ENCODE data around the gene LMO7. TPM values are rescaled to one million over a fixed set of nuclear protein-coding genes. Genes with fewer than 3 reads are reported as not detected.

The LMO7 gene
- total and polyA plus RNA-seq, 11 donors = 195 to 573 (median 425) TPM

GRCh38 chr13:75855847-75856246 is 219.7 kb downstream of the LMO7 start:
- peaks cover 0 to 14% (median 0%) of the 10 kb centered on the region in 12 donors for H3K4me1 ChIP-seq
- ATAC-seq (peak in 2 of 4 donors; percentile 10), DNase-seq (no peak)
- no peak overlapping the region for H3K27ac ChIP-seq
- intact Hi-C loops (cut with DNase I) = loop anchor here in 2 of 10 donors (10.0 kb wide), 2 partner anchors 91 to 161 kb away; no protein-coding TSS in a partner anchor
- H3K9me3 ChIP-seq = no peaks in the 10 kb centered on the region
- WGBS, 4 donors = 83 to 91% (median 88%) methylated on average over 4 of the region's 4 CpGs
- H3K27me3 ChIP-seq = no peaks in the 10 kb centered on the region
- H3K36me3 ChIP-seq = peaks cover 0 to 98% (median 17%) of the 10 kb centered on the region in 9 donors
- no peak overlapping the region for H3K4me3 ChIP-seq
- TF ChIP-seq, protein P1, sequence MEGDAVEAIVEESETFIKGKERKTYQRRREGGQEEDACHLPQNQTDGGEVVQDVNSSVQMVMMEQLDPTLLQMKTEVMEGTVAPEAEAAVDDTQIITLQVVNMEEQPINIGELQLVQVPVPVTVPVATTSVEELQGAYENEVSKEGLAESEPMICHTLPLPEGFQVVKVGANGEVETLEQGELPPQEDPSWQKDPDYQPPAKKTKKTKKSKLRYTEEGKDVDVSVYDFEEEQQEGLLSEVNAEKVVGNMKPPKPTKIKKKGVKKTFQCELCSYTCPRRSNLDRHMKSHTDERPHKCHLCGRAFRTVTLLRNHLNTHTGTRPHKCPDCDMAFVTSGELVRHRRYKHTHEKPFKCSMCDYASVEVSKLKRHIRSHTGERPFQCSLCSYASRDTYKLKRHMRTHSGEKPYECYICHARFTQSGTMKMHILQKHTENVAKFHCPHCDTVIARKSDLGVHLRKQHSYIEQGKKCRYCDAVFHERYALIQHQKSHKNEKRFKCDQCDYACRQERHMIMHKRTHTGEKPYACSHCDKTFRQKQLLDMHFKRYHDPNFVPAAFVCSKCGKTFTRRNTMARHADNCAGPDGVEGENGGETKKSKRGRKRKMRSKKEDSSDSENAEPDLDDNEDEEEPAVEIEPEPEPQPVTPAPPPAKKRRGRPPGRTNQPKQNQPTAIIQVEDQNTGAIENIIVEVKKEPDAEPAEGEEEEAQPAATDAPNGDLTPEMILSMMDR (IDR thresholded peaks at IDR 0.05) = no peak
- TF ChIP-seq POLR2A (IDR thresholded peaks at IDR 0.05) = no peak

DNA sequence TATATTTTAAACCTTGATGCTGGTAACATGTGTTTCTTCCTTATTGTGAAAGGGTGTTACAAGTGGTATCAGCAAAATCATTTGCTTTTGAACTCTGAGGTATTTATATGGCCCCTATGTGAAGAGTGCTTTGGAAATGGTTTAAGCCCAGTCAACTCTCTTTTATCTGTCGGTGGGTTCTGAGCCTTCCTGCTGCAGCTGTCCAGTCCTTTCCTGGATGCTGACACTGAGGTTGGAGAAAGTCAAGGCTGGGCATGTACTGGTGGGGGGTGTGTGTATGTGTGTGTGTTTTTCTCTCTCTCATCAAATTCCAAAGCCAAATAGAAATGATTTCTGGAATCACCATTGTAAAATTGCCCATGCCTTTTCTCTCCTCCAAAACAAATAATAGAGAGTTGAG is 221.2 kb downstream of the LMO7 start:
- DNase-seq (no peak), ATAC-seq (no peak)
- WGBS, 4 donors = 38 to 60% (median 50%) methylated on average over 1 of the region's 1 CpG
- TF ChIP-seq, protein P1 (IDR thresholded peaks at IDR 0.05) = no peak
- no peak for TF ChIP-seq POLR2A (IDR thresholded peaks at IDR 0.05)
- Histone ChIP-seq H3K27me3 (no peaks in the 10 kb centered on the region), H3K27ac (no peak overlapping the region), H3K36me3 (peaks cover 0 to 83% (median 16%) of the 10 kb centered on the region in 9 donors), H3K9me3 (no peaks in the 10 kb centered on the region), H3K4me3 (no peak overlapping the region), H3K4me1 (peaks cover 0 to 14% (median 0%) of the 10 kb centered on the region in 12 donors)
- intact Hi-C loops (cut with DNase I) = loop anchor here in 2 of 10 donors (10.0 kb wide), 2 partner anchors 92 to 162 kb away; no protein-coding TSS in a partner anchor

DNA sequence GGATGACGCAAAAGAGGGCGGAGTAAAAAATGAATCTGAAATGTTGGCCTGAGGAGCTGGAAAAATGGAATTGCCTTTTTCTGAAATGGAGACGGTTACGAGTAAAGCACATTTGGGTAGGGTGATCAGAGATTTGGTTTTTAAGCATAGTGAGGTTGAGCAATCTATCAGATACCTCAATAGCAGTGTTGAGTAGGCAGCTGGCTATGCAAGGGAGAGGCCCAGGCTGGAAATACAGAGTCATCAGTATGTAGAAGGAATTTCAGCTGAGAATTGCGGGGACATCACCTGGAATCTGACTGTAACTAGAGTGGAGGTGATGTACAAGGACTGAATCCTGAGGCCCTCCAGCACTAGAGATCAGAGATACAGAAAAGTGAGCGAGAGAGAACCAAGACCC is 224.8 kb downstream of the LMO7 start:
- TF ChIP-seq, protein P1 (IDR thresholded peaks at IDR 0.05) = no peak
- TF ChIP-seq POLR2A (IDR thresholded peaks at IDR 0.05) = no peak
- DNase-seq (no peak), ATAC-seq (peak in 3 of 4 donors; percentile 12 to 20 (median 19))
- Histone ChIP-seq H3K4me1 (peaks cover 0 to 2% (median 0%) of the 10 kb centered on the region in 12 donors), H3K4me3 (no peak overlapping the region), H3K36me3 (peaks cover 0 to 47% (median 6%) of the 10 kb centered on the region in 9 donors), H3K9me3 (no peaks in the 10 kb centered on the region), H3K27me3 (no peaks in the 10 kb centered on the region), H3K27ac (no peak overlapping the region)
- intact Hi-C loops (cut with DNase I) = loop anchor here in 3 of 10 donors (5.0 to 10.0 kb wide), 2 partner anchors 166 to 169 kb away; no protein-coding TSS in a partner anchor
- 94 to 98% (median 96%) methylated on average over 6 of the region's 6 CpGs for WGBS, 4 donors

- ATAC-seq (no peak), DNase-seq (no peak)
- intact Hi-C loops (cut with DNase I) = loop anchor here in 3 of 10 donors (5.0 to 10.0 kb wide), 2 partner anchors 167 to 169 kb away; no protein-coding TSS in a partner anchor
- H3K27me3 ChIP-seq = no peaks in the 10 kb centered on the region
- H3K27ac ChIP-seq = no peak overlapping the region
- no peaks in the 10 kb centered on the region for H3K9me3 ChIP-seq
- peaks cover 0 to 38% (median 6%) of the 10 kb centered on the region in 9 donors for H3K36me3 ChIP-seq
- TF ChIP-seq, protein P1 (IDR thresholded peaks at IDR 0.05) = no peak
- TF ChIP-seq POLR2A (IDR thresholded peaks at IDR 0.05) = no peak
- no peak overlapping the region for H3K4me3 ChIP-seq
- H3K4me1 ChIP-seq = no peaks in the 10 kb centered on the region
Measured at GRCh38 chr13:75861786-75862185, 225.7 kb downstream of the LMO7 start.
